Jurkat, Clone E6-1 (cell line): ENCODE data around the gene CAGE1. TPM values are rescaled to one million over a fixed set of nuclear protein-coding genes. Genes with fewer than 3 reads are reported as not detected.

ENCODE experiments used
- DNase-seq: peaks from one replicate; pipeline ENCODE4 v3.0.0-alpha.2; 2011; ENCODE audit warnings: low read depth, low spot score
- H3K4me3 ChIP-seq: 2 replicates; pipeline ENCODE4 v1.5.1; 2011; ENCODE audit warnings: mild to moderate bottlenecking, low read length, control low read depth, moderate library complexity
- polyA plus RNA-seq: library from polyadenylated mRNA; unstranded; fragments of >200 nt; gene quantifications from one replicate; pipeline ENCODE4 v1.2.1, GENCODE V29; 2012; ENCODE audit warnings: missing spikeins; ENCODE audit not compliant: insufficient read length, insufficient read depth

The CAGE1 gene
- polyA plus RNA-seq: not detected

DNA sequence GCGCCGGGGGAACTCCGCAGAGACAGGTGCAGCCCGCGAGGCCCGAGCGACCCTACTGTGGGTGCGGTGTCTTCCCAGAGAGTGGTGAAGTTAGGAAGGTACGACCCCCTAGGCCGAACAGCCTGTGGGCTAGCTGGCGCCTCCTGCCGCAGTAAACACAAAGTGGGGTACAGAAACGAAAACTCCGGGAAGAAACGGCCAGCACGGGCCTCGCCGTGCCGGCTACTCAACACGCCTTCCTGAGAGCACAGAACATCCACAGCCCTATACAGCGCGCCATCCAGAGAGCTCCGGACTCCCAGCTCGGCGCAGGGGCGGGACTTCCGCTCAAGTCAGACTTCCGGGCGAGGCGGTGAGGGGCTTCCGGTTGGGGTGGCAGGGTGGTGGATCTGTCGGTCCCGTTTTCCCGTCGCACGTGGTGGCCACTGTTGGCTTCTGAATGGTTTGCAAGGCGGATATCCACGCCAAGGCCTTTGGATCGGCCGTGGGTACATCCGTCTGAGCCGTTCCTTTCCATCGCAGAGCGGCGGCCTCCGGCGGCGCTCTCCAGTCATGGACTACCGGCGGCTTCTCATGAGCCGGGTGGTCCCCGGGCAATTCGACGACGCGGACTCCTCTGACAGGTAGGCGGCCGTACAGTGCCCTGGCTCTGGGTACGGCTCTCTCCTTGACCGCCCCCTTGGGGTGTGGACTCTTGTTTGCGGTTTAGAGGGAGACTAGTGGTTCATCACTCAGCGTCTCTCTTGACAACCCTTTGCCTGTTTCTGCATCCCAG, at the start of gene CAGE1, which contains the start of gene RIOK1:
Gene CAGE1, minus strand, starts transcription at position 292 of the 775 bp plus-strand sequence. CDS start 2,569 bp downstream, outside the sequence.
Gene RIOK1, plus strand, starts transcription at position 358 of the 775 bp plus-strand sequence. Its CDS starts 195 bp downstream, at position 553.
- DNase-seq: peak; percentile 91
- peak within 1 kb of the TSS; percentile 70 for H3K4me3 ChIP-seq

DNA sequence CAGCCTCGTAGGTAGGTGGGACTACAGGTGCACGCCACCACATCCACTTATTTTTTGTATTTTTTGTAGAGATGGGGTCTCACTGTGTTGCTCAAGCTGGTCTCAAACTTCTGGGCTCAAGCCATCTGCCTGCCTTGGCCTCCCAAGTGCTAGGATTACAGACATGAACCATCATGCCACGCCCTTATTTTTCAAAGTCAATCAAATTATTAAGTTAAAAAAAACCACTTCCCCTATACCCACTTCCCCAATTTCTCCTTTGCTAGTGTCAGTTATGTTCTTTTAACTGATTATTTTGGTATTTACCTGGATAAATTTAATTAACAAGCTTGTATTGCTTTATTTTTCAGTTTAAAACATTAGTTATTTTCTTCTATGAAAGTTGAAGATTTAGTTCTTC, 49.7 kb upstream of the CAGE1 start:
- DNase-seq: peak; percentile 52
- H3K4me3 ChIP-seq: no peak overlapping the region

DNA sequence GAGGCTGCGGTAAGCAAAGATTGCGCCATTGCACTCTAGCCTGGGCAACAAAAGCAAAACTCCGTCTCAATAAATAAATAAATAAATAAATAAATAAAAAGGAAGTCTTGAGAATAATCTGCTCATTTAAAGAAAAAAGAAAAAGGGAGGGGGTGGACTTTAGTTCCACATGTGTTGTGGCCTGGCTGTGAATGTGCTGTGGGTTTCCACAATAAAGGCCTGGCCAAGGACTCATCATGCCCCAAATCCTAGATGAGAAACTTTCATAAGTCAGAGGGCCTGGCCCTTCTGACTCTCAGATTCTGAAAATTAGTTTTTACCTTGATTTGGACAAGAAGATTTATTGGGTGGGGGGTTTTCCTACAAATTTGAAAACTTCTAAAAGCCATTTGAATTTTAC, 48.5 kb upstream of the CAGE1 start:
- DNase-seq: no peak
- H3K4me3 ChIP-seq: no peak overlapping the region

GRCh38 chr6:7434672-7435071, 45.1 kb upstream of the CAGE1 start:
- DNase-seq: no peak
- no peak overlapping the region for H3K4me3 ChIP-seq

- DNase-seq: no peak
- no peak overlapping the region for H3K4me3 ChIP-seq
Measured at GRCh38 chr6:7433121-7433617, 43.6 kb upstream of the CAGE1 start.

- no peak overlapping the region for H3K4me3 ChIP-seq
- DNase-seq: no peak
Measured at GRCh38 chr6:7432391-7433120, 43.0 kb upstream of the CAGE1 start.

DNA sequence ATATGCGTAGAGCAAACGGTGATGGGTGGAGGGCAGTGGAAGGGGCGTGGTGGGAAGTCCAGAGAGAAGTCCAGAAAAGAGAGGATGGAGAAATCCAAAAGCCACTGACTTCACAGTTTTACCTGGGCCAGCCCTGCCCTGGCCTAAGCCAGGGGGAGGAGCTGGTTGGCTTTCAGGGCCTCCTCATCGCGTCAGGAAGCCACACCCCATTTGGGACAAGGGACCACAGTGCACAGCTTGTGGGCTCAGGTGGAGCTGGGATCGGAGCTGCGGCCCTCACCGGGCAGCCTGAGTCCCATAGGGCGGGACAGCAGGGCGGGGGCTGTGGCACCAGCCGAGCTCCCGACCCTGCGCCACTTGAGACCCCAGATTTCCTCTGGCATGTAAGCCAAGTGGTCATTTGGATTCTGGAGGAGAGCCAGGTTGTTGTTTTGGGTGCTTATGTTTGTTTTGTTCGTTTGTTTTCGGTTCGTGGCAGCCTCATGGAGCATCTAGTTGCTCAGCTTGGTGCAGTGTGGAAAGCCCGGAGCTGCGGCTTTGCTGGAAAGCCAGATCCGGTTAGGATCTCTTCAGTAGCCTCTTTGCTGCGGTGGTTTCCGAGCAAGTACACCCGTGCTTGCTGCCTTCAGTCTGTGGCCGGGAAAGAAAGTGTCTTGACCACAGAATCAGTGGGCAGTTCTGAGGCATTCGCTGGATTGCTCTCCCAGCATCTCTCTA, 42.3 kb upstream of the CAGE1 start:
- no peak for DNase-seq
- H3K4me3 ChIP-seq: no peak overlapping the region

DNA sequence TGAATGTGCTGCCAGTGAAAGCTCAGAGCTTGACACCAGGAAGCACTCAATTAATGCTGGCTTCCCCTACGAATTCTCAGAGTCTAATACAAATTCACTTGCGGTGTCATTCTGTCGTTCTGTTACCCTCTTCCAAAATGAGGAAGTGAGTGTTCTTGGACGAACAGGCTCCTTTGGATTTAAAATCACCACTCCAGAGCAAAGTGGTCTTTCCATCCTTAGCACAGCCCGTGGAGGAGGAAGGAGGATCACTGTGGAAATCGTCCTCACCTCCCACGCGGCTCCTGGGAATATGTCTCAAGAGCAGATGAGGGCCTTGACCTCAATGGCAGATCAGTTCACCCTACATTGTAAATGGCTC, 41.8 kb upstream of the CAGE1 start:
- no peak for DNase-seq
- H3K4me3 ChIP-seq: no peak overlapping the region

DNA sequence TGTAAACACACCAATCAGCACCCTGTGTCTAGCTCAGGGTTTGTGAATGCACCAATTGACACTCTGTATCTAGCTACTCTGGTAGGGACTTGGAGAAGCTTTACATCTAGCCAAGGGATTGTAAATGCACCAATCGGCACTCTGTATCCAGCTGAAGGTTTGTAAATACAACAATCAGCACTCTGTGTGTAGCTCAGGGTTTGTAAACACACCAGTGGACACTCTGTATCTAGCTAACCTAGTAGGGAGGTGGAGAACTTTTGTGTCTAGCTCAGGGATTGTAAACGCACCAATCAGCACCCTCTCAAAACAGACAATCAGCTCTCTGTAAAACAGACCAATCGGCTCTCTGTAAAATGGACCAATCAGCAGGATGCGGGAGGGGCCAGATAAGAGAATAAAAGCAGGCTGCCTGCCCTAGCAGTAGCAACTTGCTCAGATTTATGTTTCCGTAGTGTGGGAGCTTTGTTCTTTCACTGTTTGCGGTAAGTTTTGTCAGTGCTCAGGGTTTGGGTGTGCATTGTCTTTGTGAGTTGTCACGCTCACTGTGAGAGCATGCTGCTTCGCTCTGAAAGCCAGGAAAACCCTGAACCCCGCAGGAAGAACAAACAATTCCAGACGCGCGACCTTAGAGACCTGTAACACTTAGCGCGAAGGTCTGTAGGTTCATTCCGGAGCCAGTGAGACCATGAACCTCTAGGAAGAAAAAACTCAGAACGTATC, 37.1 kb upstream of the CAGE1 start:
- no peak overlapping the region for H3K4me3 ChIP-seq
- no peak for DNase-seq

DNA sequence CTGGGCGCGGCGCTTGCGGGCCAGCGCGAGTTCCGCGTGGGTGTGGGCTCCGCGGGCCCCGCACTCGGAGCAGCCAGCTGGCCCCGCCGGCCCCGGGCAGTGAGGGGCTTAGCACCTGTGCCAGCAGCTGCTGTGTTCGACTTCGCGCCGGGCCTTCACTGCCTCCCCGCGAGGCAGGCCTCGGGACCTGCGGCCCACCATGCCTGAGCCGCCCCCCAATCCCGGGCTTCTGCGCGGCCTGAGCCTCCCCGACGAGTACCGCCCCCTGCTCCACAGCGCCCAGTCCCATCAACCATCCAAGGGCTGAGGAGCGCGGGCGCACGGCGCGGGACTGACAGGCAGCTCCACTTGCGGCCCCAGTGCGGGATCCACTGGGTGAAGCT, 36.3 kb upstream of the CAGE1 start:
- no peak overlapping the region for H3K4me3 ChIP-seq
- DNase-seq: no peak

DNA sequence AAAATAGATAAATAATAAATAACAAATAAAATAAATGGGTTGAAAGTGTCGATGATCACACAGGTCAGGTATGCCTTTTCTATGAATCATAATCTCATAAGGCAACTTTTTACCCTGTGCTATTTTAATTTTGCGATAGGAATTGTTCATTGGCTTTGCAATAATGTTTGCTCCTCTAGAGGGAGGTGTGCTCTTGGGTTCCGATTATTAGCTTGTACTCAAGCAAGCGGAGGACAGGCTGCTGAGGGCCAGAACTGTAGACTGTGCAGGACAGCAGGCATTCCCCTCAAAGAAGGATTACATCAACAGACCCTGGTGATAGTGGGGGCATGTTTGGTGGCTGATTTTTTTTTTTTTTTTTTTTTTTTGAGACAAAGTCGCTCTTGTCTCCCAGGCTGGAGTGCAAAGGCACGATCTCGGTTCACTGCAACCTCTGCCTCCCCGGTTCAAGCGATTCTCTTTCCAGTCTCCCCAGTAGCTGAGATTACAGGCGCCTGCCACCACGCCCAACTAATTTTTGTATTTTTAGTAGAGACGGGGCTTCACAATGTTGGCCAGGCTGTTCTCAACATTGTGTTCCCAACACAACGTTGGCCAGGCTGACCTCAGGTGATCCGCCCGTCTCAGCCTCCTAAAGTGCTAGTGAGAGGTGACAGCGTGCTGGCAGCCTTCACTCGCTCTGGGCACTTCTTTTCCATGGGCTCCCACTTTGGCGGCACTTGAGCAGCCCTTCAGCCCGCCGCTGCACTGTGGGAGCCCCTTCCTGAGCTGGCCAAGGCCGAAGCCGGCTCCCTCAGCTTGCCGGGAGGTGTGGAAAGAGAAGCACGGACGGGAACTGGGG, 35.6 kb upstream of the CAGE1 start:
- no peak for DNase-seq

DNA sequence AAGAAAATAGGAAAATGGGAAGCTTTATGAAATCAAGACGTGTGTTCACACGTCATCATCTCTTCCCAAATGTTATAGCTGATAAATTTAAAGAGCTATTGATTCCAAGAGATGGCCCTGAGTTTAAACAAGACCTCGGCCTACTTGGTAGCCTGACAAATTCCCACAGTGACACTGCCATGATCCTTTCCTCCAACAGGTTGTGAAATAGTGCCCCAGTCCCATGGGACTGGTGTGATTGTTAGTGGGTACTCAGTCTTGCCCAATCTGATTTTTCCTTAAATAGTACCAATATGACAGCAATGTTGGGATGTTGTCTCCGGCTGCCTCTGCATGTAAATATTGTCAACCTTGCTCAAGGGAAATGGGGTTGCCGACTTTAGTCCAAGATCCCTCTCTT, 34.5 kb upstream of the CAGE1 start:
- DNase-seq: no peak
- H3K4me3 ChIP-seq: no peak overlapping the region

More for the DNA sequence above, 35.6 kb upstream of the CAGE1 start:
- no peak overlapping the region for H3K4me3 ChIP-seq

DNA sequence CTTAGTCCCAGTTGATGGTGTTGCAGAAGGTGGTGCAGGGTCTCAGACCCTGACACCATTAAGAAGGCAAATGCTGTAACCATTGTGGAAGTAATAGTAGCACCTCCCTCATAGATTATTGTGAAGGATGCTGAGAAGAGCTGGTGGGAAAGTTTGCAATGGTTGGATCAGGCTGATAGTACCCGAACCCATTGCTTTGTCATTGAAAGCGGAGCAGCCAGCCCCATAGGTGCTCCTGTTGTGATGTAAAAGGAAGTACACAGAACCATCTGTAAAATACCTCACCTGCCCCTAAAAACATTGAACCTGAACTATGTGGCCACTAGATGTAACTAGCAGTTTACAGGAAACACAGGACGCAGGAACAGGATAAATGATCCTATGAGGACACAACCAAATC, 31.5 kb upstream of the CAGE1 start:
- no peak for DNase-seq

GRCh38 chr6:7419065-7419464, 29.5 kb upstream of the CAGE1 start:
- DNase-seq: no peak
- no peak overlapping the region for H3K4me3 ChIP-seq

More for the DNA sequence above, 31.5 kb upstream of the CAGE1 start:
- no peak overlapping the region for H3K4me3 ChIP-seq

DNA sequence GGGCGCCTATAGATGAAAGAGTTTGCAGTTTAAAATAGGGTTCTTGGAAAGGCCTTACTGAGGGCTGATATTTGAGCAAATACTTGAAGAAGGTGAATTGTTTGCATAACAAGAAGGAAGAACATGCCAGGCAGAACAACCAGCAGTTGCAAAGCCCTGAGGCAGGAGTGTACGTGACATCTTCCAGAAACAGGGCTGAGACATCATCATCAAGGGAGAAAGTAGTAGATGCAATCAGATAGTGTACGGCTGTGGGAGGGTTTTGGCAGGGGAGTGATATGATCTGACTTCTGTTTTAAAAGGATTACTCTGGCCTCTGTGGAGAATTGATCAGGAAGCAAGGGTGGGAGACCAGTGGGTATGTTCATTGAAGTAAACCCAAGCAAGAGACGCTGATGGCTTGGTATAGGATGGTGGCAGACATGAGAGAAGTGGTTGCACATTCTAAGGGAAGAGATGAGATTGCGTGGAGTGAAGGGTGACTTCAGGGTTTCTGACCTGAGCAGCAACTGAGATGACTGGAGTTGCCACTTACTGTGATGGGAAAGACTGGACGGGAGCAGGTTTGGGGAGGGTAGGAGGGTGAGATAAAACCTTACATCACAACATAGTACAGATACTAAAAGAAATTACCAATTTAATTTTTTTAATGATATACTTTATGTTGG, 28.8 kb upstream of the CAGE1 start:
- DNase-seq: no peak
- no peak overlapping the region for H3K4me3 ChIP-seq

GRCh38 chr6:7417684-7418083, 28.1 kb upstream of the CAGE1 start:
- DNase-seq: no peak
- H3K4me3 ChIP-seq: no peak overlapping the region

GRCh38 chr6:7414811-7415210, 25.3 kb upstream of the CAGE1 start:
- H3K4me3 ChIP-seq: no peak overlapping the region
- no peak for DNase-seq
